Fibroblast of gingiva (primary cell): ENCODE measurements around the gene LDLRAP1.
A peak's percentile ranks its signal among the peaks of the same experiment; 100 is the strongest.
"Not testable (repeated sequence)": the region's sequence is repeated elsewhere in the genome, so short reads cannot be mapped to it uniquely, and the experiment has no call there.

Experiments used
- DNase-seq: peaks from one replicate; pipeline ENCODE4 v3.0.0-alpha.2; 2011; ENCODE audit warnings: low read depth

LDLRAP1 gene

GRCh38 chr1:25577134-25577920 is 33.9 kb downstream of the LDLRAP1 start:
- DNase-seq = no peak

GRCh38 chr1:25579292-25580252 is 36.2 kb downstream of the LDLRAP1 start:
- no peak for DNase-seq

GRCh38 chr1:25580927-25581326 is 37.5 kb downstream of the LDLRAP1 start:
- no peak for DNase-seq

- no peak for DNase-seq
Measured at GRCh38 chr1:25581764-25582163, 38.4 kb downstream of the LDLRAP1 start.

GRCh38 chr1:25583519-25584370 is 40.3 kb downstream of the LDLRAP1 start:
- DNase-seq = no peak

GRCh38 chr1:25586181-25586588 is 42.8 kb downstream of the LDLRAP1 start:
- DNase-seq = no peak

GRCh38 chr1:25587290-25587689 is 43.9 kb downstream of the LDLRAP1 start:
- no peak for DNase-seq

- not testable (repeated sequence) for DNase-seq
Measured at GRCh38 chr1:25588224-25588623, 44.8 kb downstream of the LDLRAP1 start.

GRCh38 chr1:25588786-25589185 is 45.4 kb downstream of the LDLRAP1 start:
- not testable (repeated sequence) for DNase-seq

GRCh38 chr1:25590096-25590824 is 46.9 kb downstream of the LDLRAP1 start:
- peak; percentile 35 for DNase-seq

GRCh38 chr1:25593861-25594260 is 50.5 kb downstream of the LDLRAP1 start:
- no peak for DNase-seq

GRCh38 chr1:25594971-25595370 is 51.6 kb downstream of the LDLRAP1 start:
- no peak for DNase-seq

GRCh38 chr1:25596641-25597040 is 53.2 kb downstream of the LDLRAP1 start:
- not testable (repeated sequence) for DNase-seq

- DNase-seq = no peak
Measured at GRCh38 chr1:25598879-25599278, 55.5 kb downstream of the LDLRAP1 start.

GRCh38 chr1:25599969-25600610 is 56.7 kb downstream of the LDLRAP1 start:
- no peak for DNase-seq

GRCh38 chr1:25600971-25601699 is 57.7 kb downstream of the LDLRAP1 start:
- DNase-seq = not testable (repeated sequence)

- not testable (repeated sequence) for DNase-seq
Measured at GRCh38 chr1:25603779-25604538, 60.6 kb downstream of the LDLRAP1 start.

- no peak for DNase-seq
Measured at GRCh38 chr1:25607123-25607522, 63.7 kb downstream of the LDLRAP1 start.

GRCh38 chr1:25608488-25609178 is 65.2 kb downstream of the LDLRAP1 start:
- DNase-seq = peak; percentile 61
